ENCODE data around the gene CYFIP1.

CYFIP1 gene

DNA sequence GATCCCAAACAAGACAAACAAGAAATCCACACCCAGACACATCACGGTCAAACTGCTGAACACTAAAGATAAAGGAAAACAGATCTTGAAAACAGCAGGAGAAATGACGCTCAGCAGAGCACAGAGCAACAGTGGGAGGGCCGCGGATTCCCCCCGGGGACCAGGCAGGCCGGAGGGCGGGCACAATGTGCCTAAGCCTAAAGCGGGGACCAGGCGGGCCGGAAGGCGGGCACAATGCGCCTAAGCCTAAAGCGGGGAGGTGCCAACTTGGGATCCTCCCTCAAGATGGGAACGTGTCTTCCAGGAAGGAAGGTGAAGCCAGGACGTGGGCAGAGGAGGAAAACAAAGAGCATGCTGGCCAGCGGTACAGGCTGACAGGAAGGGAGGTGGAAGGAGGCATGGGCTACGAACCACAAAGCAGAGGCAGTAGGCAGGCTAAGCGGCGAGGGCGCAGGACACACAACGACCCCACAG is 31.1 kb downstream of the CYFIP1 start:
- Histone ChIP-seq H3K36me3 (ENCODE audit: insufficient read depth, low read length) (peaks cover 2% of the 10 kb centered on the region; the same call in 1 of the 2 replicates), H3K9ac (ENCODE audit: low read depth, low read length) (no peak overlapping the region), H3K9me3 (ENCODE audit: control insufficient read depth, insufficient read depth, low read length) (no peaks in the 10 kb centered on the region), H3K4me1 (ENCODE audit: insufficient read depth, low read length) (peaks cover 10% of the 10 kb centered on the region; the same call in 1 of the 2 replicates)

DNA sequence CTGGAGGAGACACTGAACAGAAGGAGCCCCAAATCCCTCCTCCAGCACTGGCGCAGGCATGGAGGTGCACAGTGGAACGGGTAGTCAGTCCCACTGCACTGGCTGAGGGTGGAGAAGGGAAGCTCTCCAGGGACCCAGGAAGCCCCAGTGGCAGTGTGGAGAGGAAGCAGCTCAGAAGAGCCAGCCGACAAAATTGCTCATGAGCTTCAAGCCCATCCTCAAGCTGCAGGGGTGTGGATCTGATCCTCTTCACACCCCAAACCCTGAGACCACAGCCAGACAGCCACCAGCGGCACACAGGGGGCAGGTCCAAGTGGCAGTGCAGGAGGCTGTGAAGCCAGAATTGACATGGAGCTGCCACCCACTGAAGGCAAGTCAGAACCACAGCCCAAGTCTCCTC is 32.1 kb downstream of the CYFIP1 start:
- Histone ChIP-seq H3K9ac (ENCODE audit: low read depth, low read length) (no peak overlapping the region), H3K36me3 (ENCODE audit: insufficient read depth, low read length) (peaks cover 2% of the 10 kb centered on the region; the same call in 1 of the 2 replicates), H3K4me1 (ENCODE audit: insufficient read depth, low read length) (peaks cover 9% of the 10 kb centered on the region; the same call in 1 of the 2 replicates), H3K9me3 (ENCODE audit: control insufficient read depth, insufficient read depth, low read length) (no peaks in the 10 kb centered on the region)

GRCh38 chr15:22947101-22948000 is 32.8 kb downstream of the CYFIP1 start:
- Histone ChIP-seq H3K4me1 (ENCODE audit: insufficient read depth, low read length) (peaks cover 5% of the 10 kb centered on the region; the same call in 1 of the 2 replicates), H3K9ac (ENCODE audit: low read depth, low read length) (no peak overlapping the region), H3K36me3 (ENCODE audit: insufficient read depth, low read length) (peaks cover 2% of the 10 kb centered on the region; the same call in 1 of the 2 replicates), H3K9me3 (ENCODE audit: control insufficient read depth, insufficient read depth, low read length) (no peaks in the 10 kb centered on the region)

- H3K4me1 ChIP-seq (ENCODE audit: insufficient read depth, low read length): peaks cover 5% of the 10 kb centered on the region; the same call in 1 of the 2 replicates
- H3K36me3 ChIP-seq (ENCODE audit: insufficient read depth, low read length): peaks cover 6% of the 10 kb centered on the region; the same call in 1 of the 2 replicates
- H3K9ac ChIP-seq (ENCODE audit: low read depth, low read length): no peak overlapping the region
- no peaks in the 10 kb centered on the region for H3K9me3 ChIP-seq (ENCODE audit: control insufficient read depth, insufficient read depth, low read length)
Observed at GRCh38 chr15:22945071-22945470, 35.1 kb downstream of the CYFIP1 start.

DNA sequence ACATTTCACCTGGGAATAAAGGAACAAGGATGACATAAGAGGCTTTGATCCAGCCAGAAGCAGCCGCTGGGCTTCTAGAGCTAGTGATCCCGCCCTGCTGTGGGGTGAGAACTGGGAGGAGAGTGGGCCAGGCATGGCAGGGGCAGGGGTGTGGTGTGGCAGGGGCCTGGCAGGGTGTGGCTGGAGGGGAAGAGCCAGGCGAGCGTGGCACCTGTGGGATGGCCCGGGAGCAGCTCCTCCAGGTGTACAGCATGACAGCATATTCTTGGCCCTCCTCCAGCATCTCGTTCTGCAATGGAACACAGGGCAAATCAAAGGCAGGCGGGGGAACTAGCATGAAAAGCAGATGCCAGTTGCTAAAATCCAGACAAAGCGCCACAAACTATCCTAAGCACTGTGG is 35.5 kb downstream of the CYFIP1 start:
- H3K9me3 ChIP-seq (ENCODE audit: control insufficient read depth, insufficient read depth, low read length): no peaks in the 10 kb centered on the region
- peaks cover 5% of the 10 kb centered on the region; the same call in 1 of the 2 replicates for H3K4me1 ChIP-seq (ENCODE audit: insufficient read depth, low read length)
- H3K9ac ChIP-seq (ENCODE audit: low read depth, low read length): no peak overlapping the region
- H3K36me3 ChIP-seq (ENCODE audit: insufficient read depth, low read length): peaks cover 6% of the 10 kb centered on the region; the same call in 1 of the 2 replicates

DNA sequence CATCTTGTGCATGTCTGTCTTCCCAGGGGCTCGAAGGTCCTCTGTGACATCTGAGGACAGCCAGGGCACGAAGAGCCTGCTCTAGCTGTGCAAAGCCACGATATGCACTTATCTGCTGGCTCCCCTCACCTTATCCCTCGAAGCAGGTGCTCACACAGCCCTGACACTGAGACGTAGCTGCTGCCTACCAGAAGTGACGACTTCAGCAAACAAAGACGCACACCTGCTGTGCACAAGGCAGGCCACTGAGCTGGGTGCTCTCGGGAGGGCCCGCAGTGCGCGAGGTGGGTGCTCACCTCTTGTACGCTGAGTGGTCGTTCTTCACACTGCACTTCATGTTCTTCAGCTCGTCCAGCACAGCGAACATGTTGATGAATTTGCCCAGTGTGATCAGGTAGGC is 37.3 kb downstream of the CYFIP1 start:
- Histone ChIP-seq H3K9ac (ENCODE audit: low read depth, low read length) (no peak overlapping the region), H3K9me3 (ENCODE audit: control insufficient read depth, insufficient read depth, low read length) (no peaks in the 10 kb centered on the region), H3K4me1 (ENCODE audit: insufficient read depth, low read length) (no peaks in the 10 kb centered on the region), H3K36me3 (ENCODE audit: insufficient read depth, low read length) (peaks cover 6% of the 10 kb centered on the region; the same call in 1 of the 2 replicates)

GRCh38 chr15:22942306-22942855 is 37.8 kb downstream of the CYFIP1 start:
- Histone ChIP-seq H3K36me3 (ENCODE audit: insufficient read depth, low read length) (peaks cover 6% of the 10 kb centered on the region; the same call in 1 of the 2 replicates), H3K9me3 (ENCODE audit: control insufficient read depth, insufficient read depth, low read length) (no peaks in the 10 kb centered on the region), H3K9ac (ENCODE audit: low read depth, low read length) (no peak overlapping the region), H3K4me1 (ENCODE audit: insufficient read depth, low read length) (no peaks in the 10 kb centered on the region)

DNA sequence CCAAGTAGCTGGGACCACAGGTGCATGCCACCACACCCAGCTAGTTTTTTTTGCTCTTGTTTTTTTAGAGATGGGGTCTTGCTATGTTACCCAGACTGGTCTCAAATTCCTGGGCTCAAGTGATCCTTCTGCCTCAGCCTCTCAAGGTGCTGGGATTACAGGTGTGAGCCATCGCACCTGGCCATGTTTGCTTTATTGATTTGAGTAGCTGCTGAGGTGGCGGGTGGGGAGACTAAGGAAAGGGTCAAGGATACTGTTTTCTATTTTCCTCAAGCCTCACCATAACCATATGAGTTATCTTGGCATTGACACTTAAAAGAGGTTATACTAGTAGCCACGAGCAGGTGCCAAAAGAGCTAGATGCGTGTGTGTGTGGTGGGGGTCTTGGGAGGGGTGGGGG is 39.0 kb downstream of the CYFIP1 start:
- no peaks in the 10 kb centered on the region for H3K9me3 ChIP-seq (ENCODE audit: control insufficient read depth, insufficient read depth, low read length)
- H3K9ac ChIP-seq (ENCODE audit: low read depth, low read length): no peak overlapping the region
- H3K36me3 ChIP-seq (ENCODE audit: insufficient read depth, low read length): 0 out of 2 replicates have a peak, but pooled peaks cover 4% of the 10 kb centered on the region
- H3K4me1 ChIP-seq (ENCODE audit: insufficient read depth, low read length): no peaks in the 10 kb centered on the region

GRCh38 chr15:22939652-22940061 is 40.5 kb downstream of the CYFIP1 start:
- H3K9me3 ChIP-seq (ENCODE audit: control insufficient read depth, insufficient read depth, low read length): no peaks in the 10 kb centered on the region
- no peak overlapping the region for H3K9ac ChIP-seq (ENCODE audit: low read depth, low read length)
- H3K4me1 ChIP-seq (ENCODE audit: insufficient read depth, low read length): no peaks in the 10 kb centered on the region
- H3K36me3 ChIP-seq (ENCODE audit: insufficient read depth, low read length): 0 out of 2 replicates have a peak, but pooled peaks cover 4% of the 10 kb centered on the region

DNA sequence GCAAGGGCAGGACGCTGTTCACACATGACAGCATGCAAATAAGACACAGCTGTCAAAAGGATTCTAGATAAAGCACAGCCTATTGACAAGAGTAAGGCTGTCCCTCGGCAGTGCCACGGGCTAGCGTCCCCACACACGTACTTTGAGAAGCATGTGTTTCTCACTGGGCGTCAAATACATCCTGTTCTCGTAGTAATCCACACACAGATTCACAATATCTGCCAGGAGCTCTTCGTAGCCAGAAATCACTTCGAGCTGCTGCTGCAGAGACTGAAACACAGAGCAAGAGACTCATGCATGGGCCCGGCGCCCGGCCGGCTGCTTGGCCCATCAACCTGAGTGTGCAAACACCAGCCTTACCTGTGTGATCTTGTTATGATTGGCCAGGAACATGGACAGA is 41.1 kb downstream of the CYFIP1 start:
- 0 out of 2 replicates have a peak, but pooled peaks cover 4% of the 10 kb centered on the region for H3K36me3 ChIP-seq (ENCODE audit: insufficient read depth, low read length)

DNA sequence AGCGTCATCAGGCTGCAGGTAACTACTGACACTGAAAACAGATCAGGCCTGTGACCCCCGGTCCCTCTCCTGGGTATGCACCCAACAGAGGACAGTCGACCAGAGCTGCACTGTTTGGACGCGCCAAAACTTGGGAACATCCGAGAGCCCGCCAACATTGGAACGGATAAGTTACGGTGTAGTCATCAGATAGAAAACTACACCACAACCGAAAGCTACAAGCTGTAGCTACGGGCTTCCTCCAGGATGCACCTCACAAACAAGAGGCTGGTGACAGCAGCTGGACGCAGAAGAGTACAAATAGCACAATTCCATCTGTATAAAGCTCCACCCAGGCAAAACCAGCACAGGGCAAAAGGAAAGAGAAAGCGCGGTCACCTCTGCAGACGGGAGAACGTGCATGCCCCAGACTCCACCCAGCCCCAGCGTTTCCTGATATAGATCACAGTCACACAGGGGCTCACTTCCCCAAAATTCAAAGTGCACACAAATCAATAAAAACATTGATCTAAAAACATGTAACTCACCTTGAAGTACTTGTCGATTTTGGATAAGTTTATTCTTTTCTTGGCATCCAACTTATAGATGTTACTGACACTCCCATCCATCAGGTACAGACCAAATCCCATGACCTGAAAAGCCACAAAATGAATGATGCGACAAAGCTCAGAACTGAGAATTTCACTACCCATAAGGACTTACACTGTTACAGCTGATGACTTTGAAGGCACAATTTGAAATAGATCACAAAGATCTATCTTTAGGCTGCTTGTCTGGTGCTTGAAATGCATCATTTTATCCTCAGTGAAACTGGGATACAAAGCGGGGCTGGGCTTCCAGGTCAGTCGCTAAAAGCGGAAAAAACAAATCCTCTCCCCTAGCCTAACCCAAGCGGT is 43.3 kb downstream of the CYFIP1 start:
- H3K9ac ChIP-seq (ENCODE audit: low read depth, low read length): no peak overlapping the region
- peaks cover 4% of the 10 kb centered on the region; the same call in 1 of the 2 replicates for H3K36me3 ChIP-seq (ENCODE audit: insufficient read depth, low read length)
- H3K9me3 ChIP-seq (ENCODE audit: control insufficient read depth, insufficient read depth, low read length): no peaks in the 10 kb centered on the region
- H3K4me1 ChIP-seq (ENCODE audit: insufficient read depth, low read length): no peaks in the 10 kb centered on the region

More for the DNA sequence above, 41.1 kb downstream of the CYFIP1 start:
- H3K9ac ChIP-seq (ENCODE audit: low read depth, low read length): no peak overlapping the region
- H3K4me1 ChIP-seq (ENCODE audit: insufficient read depth, low read length): no peaks in the 10 kb centered on the region
- no peaks in the 10 kb centered on the region for H3K9me3 ChIP-seq (ENCODE audit: control insufficient read depth, insufficient read depth, low read length)

- no peaks in the 10 kb centered on the region; the same call in 1 of the 2 replicates for H3K36me3 ChIP-seq (ENCODE audit: insufficient read depth, low read length)
- no peaks in the 10 kb centered on the region for H3K9me3 ChIP-seq (ENCODE audit: control insufficient read depth, insufficient read depth, low read length)
- H3K9ac ChIP-seq (ENCODE audit: low read depth, low read length): no peak overlapping the region
- no peaks in the 10 kb centered on the region for H3K4me1 ChIP-seq (ENCODE audit: insufficient read depth, low read length)
Observed at GRCh38 chr15:22933641-22934061, 46.5 kb downstream of the CYFIP1 start.

DNA sequence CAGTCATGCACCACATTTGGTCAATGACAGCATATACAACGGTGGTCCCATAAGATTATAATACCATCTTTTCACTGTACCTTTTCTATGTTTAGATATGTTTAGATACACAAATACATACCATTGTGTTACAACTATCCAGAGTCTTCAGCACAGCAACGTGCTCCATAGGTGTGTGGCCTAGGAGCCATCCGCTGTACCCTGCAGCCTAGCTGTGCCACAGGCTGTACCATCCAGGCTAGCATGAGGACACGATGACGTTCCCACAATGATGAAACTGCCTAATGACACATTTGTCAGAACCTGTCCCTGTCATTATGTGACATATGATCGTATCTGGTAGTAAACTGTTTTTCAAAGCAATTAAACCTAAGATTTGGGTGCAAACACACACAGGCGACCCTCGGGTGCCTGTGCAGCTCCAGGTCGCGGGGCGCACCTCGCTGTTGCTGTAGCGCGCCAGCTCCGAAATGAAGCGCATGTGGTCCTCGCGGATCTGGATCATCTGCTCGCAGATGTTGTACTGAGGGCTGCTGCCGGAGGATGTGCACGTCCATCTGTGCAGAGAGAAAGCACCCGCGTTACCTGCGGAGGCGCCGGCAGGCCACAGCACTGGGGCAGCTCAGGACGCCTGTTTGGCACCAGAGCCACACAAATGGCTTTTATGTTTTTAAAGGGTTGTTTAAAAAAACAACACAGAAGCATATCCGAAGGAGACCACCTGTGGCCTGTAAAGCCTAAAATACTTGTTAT is 48.2 kb downstream of the CYFIP1 start:
- Histone ChIP-seq H3K9me3 (ENCODE audit: control insufficient read depth, insufficient read depth, low read length) (no peaks in the 10 kb centered on the region), H3K4me1 (ENCODE audit: insufficient read depth, low read length) (no peaks in the 10 kb centered on the region), H3K36me3 (ENCODE audit: insufficient read depth, low read length) (no peaks in the 10 kb centered on the region; the same call in 1 of the 2 replicates), H3K9ac (ENCODE audit: low read depth, low read length) (no peak overlapping the region)
